ENCODE results near the gene PTPRD.

The PTPRD gene

GRCh38 chr9:8394341-8394740, 2218.5 kb downstream of the PTPRD start:
- TF ChIP-seq CTCF (IDR thresholded peaks at IDR 0.05; ENCODE audit: control insufficient read depth, insufficient read depth, low read depth, low read length, missing control alignments), result no peak
- no peak overlapping the region for H3K4me3 ChIP-seq (ENCODE audit: control insufficient read depth, low read depth, low read length)
- DNase-seq (ENCODE audit: low read depth), result no peak

GRCh38 chr9:8392866-8393265, 2219.9 kb downstream of the PTPRD start:
- no peak for DNase-seq (ENCODE audit: low read depth)
- TF ChIP-seq CTCF (IDR thresholded peaks at IDR 0.05; ENCODE audit: control insufficient read depth, insufficient read depth, low read depth, low read length, missing control alignments), result no peak
- H3K4me3 ChIP-seq (ENCODE audit: control insufficient read depth, low read depth, low read length), result no peak overlapping the region

GRCh38 chr9:8391566-8391965, 2221.2 kb downstream of the PTPRD start:
- DNase-seq (ENCODE audit: low read depth), result no peak
- TF ChIP-seq CTCF (IDR thresholded peaks at IDR 0.05; ENCODE audit: control insufficient read depth, insufficient read depth, low read depth, low read length, missing control alignments), result no peak
- H3K4me3 ChIP-seq (ENCODE audit: control insufficient read depth, low read depth, low read length), result no peak overlapping the region

GRCh38 chr9:8391132-8391531, 2221.7 kb downstream of the PTPRD start:
- no peak for DNase-seq (ENCODE audit: low read depth)
- no peak for TF ChIP-seq CTCF (IDR thresholded peaks at IDR 0.05; ENCODE audit: control insufficient read depth, insufficient read depth, low read depth, low read length, missing control alignments)
- no peak overlapping the region for H3K4me3 ChIP-seq (ENCODE audit: control insufficient read depth, low read depth, low read length)

- DNase-seq (ENCODE audit: low read depth), result no peak
- no peak overlapping the region for H3K4me3 ChIP-seq (ENCODE audit: control insufficient read depth, low read depth, low read length)
- TF ChIP-seq CTCF (IDR thresholded peaks at IDR 0.05; ENCODE audit: control insufficient read depth, insufficient read depth, low read depth, low read length, missing control alignments), result no peak
Observed at GRCh38 chr9:8390571-8390970, 2222.2 kb downstream of the PTPRD start.

- H3K4me3 ChIP-seq (ENCODE audit: control insufficient read depth, low read depth, low read length), result no peak overlapping the region
- DNase-seq (ENCODE audit: low read depth), result no peak
- TF ChIP-seq CTCF (IDR thresholded peaks at IDR 0.05; ENCODE audit: control insufficient read depth, insufficient read depth, low read depth, low read length, missing control alignments), result no peak
Observed at GRCh38 chr9:8389531-8389930, 2223.3 kb downstream of the PTPRD start.

- no peak overlapping the region for H3K4me3 ChIP-seq (ENCODE audit: control insufficient read depth, low read depth, low read length)
- no peak for DNase-seq (ENCODE audit: low read depth)
- TF ChIP-seq CTCF (IDR thresholded peaks at IDR 0.05; ENCODE audit: control insufficient read depth, insufficient read depth, low read depth, low read length, missing control alignments), result no peak
Observed at GRCh38 chr9:8388132-8388531, 2224.7 kb downstream of the PTPRD start.
